HG02938 (cell line): ENCODE measurements around the gene RAD51AP2.

Experiments
- ATAC-seq: cut with Tn5 transposase; IDR thresholded peaks from one replicate; pipeline ENCODE4 v1.9.1; 2021; ENCODE audit warnings: mild to moderate bottlenecking, moderate library complexity; ENCODE audit not compliant: unreplicated experiment

Gene RAD51AP2

GRCh38 chr2:17471979-17472378 is 46.3 kb downstream of the RAD51AP2 start:
- ATAC-seq: no peak

GRCh38 chr2:17470855-17471641 is 47.2 kb downstream of the RAD51AP2 start:
- ATAC-seq: no peak

DNA sequence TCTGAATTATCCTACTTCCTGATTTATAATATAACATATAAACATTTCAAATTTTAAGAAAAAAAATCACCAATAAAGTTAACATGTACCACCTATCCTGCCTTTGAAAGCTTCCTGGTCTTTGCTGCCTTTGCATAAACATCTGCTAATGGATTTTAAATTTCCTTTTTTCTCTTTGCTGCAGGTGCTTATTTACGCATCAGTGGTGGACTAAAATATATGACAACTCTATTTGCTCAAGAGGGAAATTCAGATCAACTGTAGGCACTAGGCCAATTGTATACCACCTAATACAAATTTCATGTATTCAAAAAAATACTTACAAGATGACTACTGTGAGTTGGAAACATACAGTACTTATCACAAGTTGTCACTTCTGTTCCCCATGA is 57.2 kb downstream of the RAD51AP2 start:
- no peak for ATAC-seq
